Measurements from ENCODE around the gene R3HCC1L. TPM values are rescaled to one million over a fixed set of nuclear protein-coding genes. Genes with fewer than 3 reads are reported as not detected.
"Not testable (repeated sequence)": the region's sequence is repeated elsewhere in the genome, so short reads cannot be mapped to it uniquely, and the experiment has no call there.

Gene R3HCC1L
- total and polyA plus RNA-seq, 2 donors: 14.7 to 20.4 TPM

GRCh38 chr10:98182351-98182915 is 48.0 kb downstream of the R3HCC1L start:
- H3K4me3 ChIP-seq (ENCODE audit: low read length in 2 of 2); H3K27ac ChIP-seq (ENCODE audit: low read depth in 1 of 2, low read length in 1 of 2); DNase-seq (ENCODE audit: low read depth in 6 of 9, low spot score in 9 of 9); H3K36me3 ChIP-seq (ENCODE audit: control insufficient read depth in 2 of 2, insufficient read depth in 2 of 2, low read length in 1 of 2); H3K9me3 ChIP-seq (ENCODE audit: control insufficient read depth in 2 of 2, insufficient read depth in 1 of 2, low read length in 1 of 2); H3K27me3 ChIP-seq (ENCODE audit: control insufficient read depth in 2 of 2, insufficient read depth in 1 of 2, low read length in 1 of 2); H3K4me1 ChIP-seq (ENCODE audit: control insufficient read depth in 2 of 2, insufficient read depth in 2 of 2, low read length in 2 of 2): not testable (repeated sequence)
- 98% methylated on average over 14 of the region's 14 CpGs for WGBS

- Histone ChIP-seq H3K4me3 (ENCODE audit: low read length in 2 of 2) (no peak overlapping the region), H3K27ac (ENCODE audit: low read depth in 1 of 2, low read length in 1 of 2) (no peak overlapping the region), H3K36me3 (ENCODE audit: control insufficient read depth in 2 of 2, insufficient read depth in 2 of 2, low read length in 1 of 2) (peaks cover 0 to 9% of the 10 kb centered on the region in 2 donors), H3K9me3 (ENCODE audit: control insufficient read depth in 2 of 2, insufficient read depth in 1 of 2, low read length in 1 of 2) (peaks cover 0 to 3% of the 10 kb centered on the region in 2 donors), H3K4me1 (ENCODE audit: control insufficient read depth in 2 of 2, insufficient read depth in 2 of 2, low read length in 2 of 2) (no peaks in the 10 kb centered on the region), H3K27me3 (ENCODE audit: control insufficient read depth in 2 of 2, insufficient read depth in 1 of 2, low read length in 1 of 2) (no peaks in the 10 kb centered on the region)
- WGBS: 99% methylated on average over 1 of the region's 1 CpG
- no peak for DNase-seq (ENCODE audit: low read depth in 6 of 9, low spot score in 9 of 9)
These were observed 52.2 kb downstream of the R3HCC1L start for GRCh38 chr10:98186681-98187080.

- not testable (repeated sequence) for H3K9me3 ChIP-seq (ENCODE audit: control insufficient read depth in 2 of 2, insufficient read depth in 1 of 2, low read length in 1 of 2)
These were observed 56.3 kb downstream of the R3HCC1L start for GRCh38 chr10:98190773-98191172.

GRCh38 chr10:98193037-98193436 is 58.6 kb downstream of the R3HCC1L start:
- H3K4me1 ChIP-seq (ENCODE audit: control insufficient read depth in 2 of 2, insufficient read depth in 2 of 2, low read length in 2 of 2): no peaks in the 10 kb centered on the region
- H3K27ac ChIP-seq (ENCODE audit: low read depth in 1 of 2, low read length in 1 of 2): no peak overlapping the region
- no peaks in the 10 kb centered on the region for H3K27me3 ChIP-seq (ENCODE audit: control insufficient read depth in 2 of 2, insufficient read depth in 1 of 2, low read length in 1 of 2)
- WGBS: 98% methylated on average over 2 of the region's 2 CpGs
- H3K9me3 ChIP-seq (ENCODE audit: control insufficient read depth in 2 of 2, insufficient read depth in 1 of 2, low read length in 1 of 2): no peaks in the 10 kb centered on the region
- H3K36me3 ChIP-seq (ENCODE audit: control insufficient read depth in 2 of 2, insufficient read depth in 2 of 2, low read length in 1 of 2): no peaks in the 10 kb centered on the region
- H3K4me3 ChIP-seq (ENCODE audit: low read length in 2 of 2): no peak overlapping the region
- no peak for DNase-seq (ENCODE audit: low read depth in 6 of 9, low spot score in 9 of 9)

More at GRCh38 chr10:98190773-98191172, 56.3 kb downstream of the R3HCC1L start:
- H3K27ac ChIP-seq (ENCODE audit: low read depth in 1 of 2, low read length in 1 of 2); H3K27me3 ChIP-seq (ENCODE audit: control insufficient read depth in 2 of 2, insufficient read depth in 1 of 2, low read length in 1 of 2); H3K4me1 ChIP-seq (ENCODE audit: control insufficient read depth in 2 of 2, insufficient read depth in 2 of 2, low read length in 2 of 2); DNase-seq (ENCODE audit: low read depth in 6 of 9, low spot score in 9 of 9); H3K36me3 ChIP-seq (ENCODE audit: control insufficient read depth in 2 of 2, insufficient read depth in 2 of 2, low read length in 1 of 2); H3K4me3 ChIP-seq (ENCODE audit: low read length in 2 of 2): not testable (repeated sequence)
- 95% methylated on average over 4 of the region's 4 CpGs for WGBS

- Histone ChIP-seq H3K4me1 (ENCODE audit: control insufficient read depth in 2 of 2, insufficient read depth in 2 of 2, low read length in 2 of 2) (no peaks in the 10 kb centered on the region), H3K36me3 (ENCODE audit: control insufficient read depth in 2 of 2, insufficient read depth in 2 of 2, low read length in 1 of 2) (no peaks in the 10 kb centered on the region), H3K27me3 (ENCODE audit: control insufficient read depth in 2 of 2, insufficient read depth in 1 of 2, low read length in 1 of 2) (no peaks in the 10 kb centered on the region), H3K4me3 (ENCODE audit: low read length in 2 of 2) (no peak overlapping the region), H3K9me3 (ENCODE audit: control insufficient read depth in 2 of 2, insufficient read depth in 1 of 2, low read length in 1 of 2) (no peaks in the 10 kb centered on the region), H3K27ac (ENCODE audit: low read depth in 1 of 2, low read length in 1 of 2) (no peak overlapping the region)
- WGBS: 98% methylated on average over 3 of the region's 3 CpGs
- DNase-seq (ENCODE audit: low read depth in 6 of 9, low spot score in 9 of 9): no peak
These were observed 60.2 kb downstream of the R3HCC1L start for GRCh38 chr10:98194633-98195032.

- Histone ChIP-seq H3K27me3 (ENCODE audit: control insufficient read depth in 2 of 2, insufficient read depth in 1 of 2, low read length in 1 of 2) (no peaks in the 10 kb centered on the region), H3K4me1 (ENCODE audit: control insufficient read depth in 2 of 2, insufficient read depth in 2 of 2, low read length in 2 of 2) (no peaks in the 10 kb centered on the region), H3K4me3 (ENCODE audit: low read length in 2 of 2) (no peak overlapping the region), H3K9me3 (ENCODE audit: control insufficient read depth in 2 of 2, insufficient read depth in 1 of 2, low read length in 1 of 2) (no peaks in the 10 kb centered on the region), H3K27ac (ENCODE audit: low read depth in 1 of 2, low read length in 1 of 2) (no peak overlapping the region), H3K36me3 (ENCODE audit: control insufficient read depth in 2 of 2, insufficient read depth in 2 of 2, low read length in 1 of 2) (no peaks in the 10 kb centered on the region)
- WGBS: 91% methylated on average over 1 of the region's 1 CpG
- no peak for DNase-seq (ENCODE audit: low read depth in 6 of 9, low spot score in 9 of 9)
These were observed 60.7 kb downstream of the R3HCC1L start for GRCh38 chr10:98195120-98195519.

- H3K9me3 ChIP-seq (ENCODE audit: control insufficient read depth in 2 of 2, insufficient read depth in 1 of 2, low read length in 1 of 2): no peaks in the 10 kb centered on the region
- no peaks in the 10 kb centered on the region for H3K4me1 ChIP-seq (ENCODE audit: control insufficient read depth in 2 of 2, insufficient read depth in 2 of 2, low read length in 2 of 2)
- WGBS: 96% methylated on average over 6 of the region's 6 CpGs
- no peaks in the 10 kb centered on the region for H3K27me3 ChIP-seq (ENCODE audit: control insufficient read depth in 2 of 2, insufficient read depth in 1 of 2, low read length in 1 of 2)
- H3K4me3 ChIP-seq (ENCODE audit: low read length in 2 of 2): no peak overlapping the region
- no peaks in the 10 kb centered on the region for H3K36me3 ChIP-seq (ENCODE audit: control insufficient read depth in 2 of 2, insufficient read depth in 2 of 2, low read length in 1 of 2)
- DNase-seq (ENCODE audit: low read depth in 6 of 9, low spot score in 9 of 9): no peak
- no peak overlapping the region for H3K27ac ChIP-seq (ENCODE audit: low read depth in 1 of 2, low read length in 1 of 2)
These were observed 62.5 kb downstream of the R3HCC1L start for GRCh38 chr10:98196985-98197384.

- no peak overlapping the region for H3K27ac ChIP-seq (ENCODE audit: low read depth in 1 of 2, low read length in 1 of 2)
- DNase-seq (ENCODE audit: low read depth in 6 of 9, low spot score in 9 of 9): no peak
- H3K36me3 ChIP-seq (ENCODE audit: control insufficient read depth in 2 of 2, insufficient read depth in 2 of 2, low read length in 1 of 2): no peaks in the 10 kb centered on the region
- 97% methylated on average over 5 of the region's 5 CpGs for WGBS
- H3K4me3 ChIP-seq (ENCODE audit: low read length in 2 of 2): no peak overlapping the region
- no peaks in the 10 kb centered on the region for H3K27me3 ChIP-seq (ENCODE audit: control insufficient read depth in 2 of 2, insufficient read depth in 1 of 2, low read length in 1 of 2)
- no peaks in the 10 kb centered on the region for H3K9me3 ChIP-seq (ENCODE audit: control insufficient read depth in 2 of 2, insufficient read depth in 1 of 2, low read length in 1 of 2)
- no peaks in the 10 kb centered on the region for H3K4me1 ChIP-seq (ENCODE audit: control insufficient read depth in 2 of 2, insufficient read depth in 2 of 2, low read length in 2 of 2)
These were observed 67.3 kb downstream of the R3HCC1L start for GRCh38 chr10:98201760-98202159.

GRCh38 chr10:98202378-98202777 is 67.9 kb downstream of the R3HCC1L start:
- no peak for DNase-seq (ENCODE audit: low read depth in 6 of 9, low spot score in 9 of 9)
- no peaks in the 10 kb centered on the region for H3K9me3 ChIP-seq (ENCODE audit: control insufficient read depth in 2 of 2, insufficient read depth in 1 of 2, low read length in 1 of 2)
- no peaks in the 10 kb centered on the region for H3K27me3 ChIP-seq (ENCODE audit: control insufficient read depth in 2 of 2, insufficient read depth in 1 of 2, low read length in 1 of 2)
- H3K27ac ChIP-seq (ENCODE audit: low read depth in 1 of 2, low read length in 1 of 2): no peak overlapping the region
- WGBS: 98% methylated on average over 8 of the region's 8 CpGs
- H3K4me3 ChIP-seq (ENCODE audit: low read length in 2 of 2): no peak overlapping the region
- no peaks in the 10 kb centered on the region for H3K4me1 ChIP-seq (ENCODE audit: control insufficient read depth in 2 of 2, insufficient read depth in 2 of 2, low read length in 2 of 2)
- no peaks in the 10 kb centered on the region for H3K36me3 ChIP-seq (ENCODE audit: control insufficient read depth in 2 of 2, insufficient read depth in 2 of 2, low read length in 1 of 2)

GRCh38 chr10:98205351-98205750 is 70.9 kb downstream of the R3HCC1L start:
- Histone ChIP-seq H3K4me3 (ENCODE audit: low read length in 2 of 2) (no peak overlapping the region), H3K27me3 (ENCODE audit: control insufficient read depth in 2 of 2, insufficient read depth in 1 of 2, low read length in 1 of 2) (no peaks in the 10 kb centered on the region), H3K9me3 (ENCODE audit: control insufficient read depth in 2 of 2, insufficient read depth in 1 of 2, low read length in 1 of 2) (no peaks in the 10 kb centered on the region), H3K27ac (ENCODE audit: low read depth in 1 of 2, low read length in 1 of 2) (no peak overlapping the region), H3K36me3 (ENCODE audit: control insufficient read depth in 2 of 2, insufficient read depth in 2 of 2, low read length in 1 of 2) (peaks cover 14 to 18% of the 10 kb centered on the region in 2 donors), H3K4me1 (ENCODE audit: control insufficient read depth in 2 of 2, insufficient read depth in 2 of 2, low read length in 2 of 2) (no peaks in the 10 kb centered on the region)
- no peak for DNase-seq (ENCODE audit: low read depth in 6 of 9, low spot score in 9 of 9)
- WGBS: 97% methylated on average over 2 of the region's 2 CpGs

All from thymus (tissue), 11 donors.